GM19351 (cell line): ENCODE data around the gene IL24.
"Not testable (repeated sequence)": the region's sequence is repeated elsewhere in the genome, so short reads cannot be mapped to it uniquely, and the experiment has no call there.

Experiments
- ATAC-seq: cut with Tn5 transposase; IDR thresholded peaks from one replicate; pipeline ENCODE4 v1.9.1; 2021; ENCODE audit warnings: mild to moderate bottlenecking, moderate library complexity; ENCODE audit not compliant: unreplicated experiment

The IL24 gene, protein sequence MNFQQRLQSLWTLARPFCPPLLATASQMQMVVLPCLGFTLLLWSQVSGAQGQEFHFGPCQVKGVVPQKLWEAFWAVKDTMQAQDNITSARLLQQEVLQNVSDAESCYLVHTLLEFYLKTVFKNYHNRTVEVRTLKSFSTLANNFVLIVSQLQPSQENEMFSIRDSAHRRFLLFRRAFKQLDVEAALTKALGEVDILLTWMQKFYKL

GRCh38 chr1:206897175-206897574, at the start of gene IL24:
Gene IL24, plus strand, starts transcription at chr1:206897443. Its CDS starts 390 bp downstream, at chr1:206897833.
- no peak for ATAC-seq

- no peak for ATAC-seq
Observed at GRCh38 chr1:206847946-206848345, 49.3 kb upstream of the IL24 start.

GRCh38 chr1:206850401-206850800, 46.8 kb upstream of the IL24 start:
- no peak for ATAC-seq

DNA sequence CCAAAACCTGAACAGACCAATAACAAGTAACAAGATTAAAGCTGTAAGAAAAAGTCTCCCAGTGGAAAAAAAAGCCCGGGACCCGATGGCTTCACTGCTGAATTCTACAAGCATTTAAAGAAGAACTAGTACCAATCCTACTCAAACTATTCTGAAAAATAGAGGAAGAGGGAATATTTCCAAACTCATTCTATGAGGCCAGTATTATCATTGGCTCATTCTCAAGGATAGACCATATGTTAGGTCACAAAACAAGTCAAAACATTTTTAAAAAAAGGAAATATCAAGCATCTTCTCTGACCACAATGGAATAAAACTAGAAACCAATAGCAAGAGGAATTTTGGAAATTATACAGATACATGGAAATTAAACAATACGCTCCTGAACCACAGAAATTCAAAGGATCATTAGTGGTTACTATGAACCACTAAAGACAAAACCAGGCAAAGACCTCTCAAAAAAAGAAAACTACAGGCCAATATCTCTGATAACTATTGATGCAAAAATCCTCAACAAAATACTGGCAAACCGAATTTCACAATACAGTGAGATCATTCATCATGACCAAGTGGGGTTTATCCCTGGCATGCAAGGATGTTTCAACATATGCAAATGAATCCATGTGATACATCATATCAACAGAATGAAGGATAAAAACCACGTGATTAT, 45.8 kb upstream of the IL24 start:
- no peak for ATAC-seq

DNA sequence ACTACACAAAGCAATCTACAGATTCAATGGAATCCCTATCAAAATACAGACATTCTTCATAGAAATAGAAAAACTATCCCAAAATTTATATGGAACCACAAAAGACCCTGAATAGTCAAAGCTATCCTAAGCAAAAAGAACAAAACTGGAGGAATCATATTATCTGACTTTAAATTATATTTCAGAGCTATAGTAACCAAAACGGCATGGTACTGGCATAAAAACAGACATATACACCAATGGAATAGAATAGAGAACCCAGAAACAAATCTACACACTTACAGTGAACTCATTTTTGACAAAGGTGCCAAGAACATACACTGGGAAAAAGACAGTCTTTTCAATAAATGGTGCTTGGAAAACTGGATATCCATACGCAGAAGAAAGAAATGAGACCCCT, 44.6 kb upstream of the IL24 start:
- not testable (repeated sequence) for ATAC-seq

DNA sequence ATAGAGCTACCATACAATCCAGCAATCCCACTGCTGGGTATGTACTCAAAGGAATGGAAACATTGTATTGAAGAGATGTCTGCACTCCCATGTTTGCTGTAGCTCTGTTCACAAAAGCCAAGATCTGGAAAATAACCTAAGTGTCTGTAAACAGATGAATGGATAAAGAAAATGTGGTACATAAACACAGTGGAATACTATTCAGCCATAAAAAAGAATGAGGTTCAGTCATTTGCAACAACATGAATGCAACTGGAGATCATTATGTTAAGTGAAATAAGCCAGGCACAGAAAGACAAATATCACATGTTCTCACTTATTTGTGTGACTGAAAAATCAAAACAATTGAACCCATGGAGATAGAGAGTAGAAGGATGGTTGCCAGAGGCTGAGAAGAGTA, 43.5 kb upstream of the IL24 start:
- not testable (repeated sequence) for ATAC-seq

DNA sequence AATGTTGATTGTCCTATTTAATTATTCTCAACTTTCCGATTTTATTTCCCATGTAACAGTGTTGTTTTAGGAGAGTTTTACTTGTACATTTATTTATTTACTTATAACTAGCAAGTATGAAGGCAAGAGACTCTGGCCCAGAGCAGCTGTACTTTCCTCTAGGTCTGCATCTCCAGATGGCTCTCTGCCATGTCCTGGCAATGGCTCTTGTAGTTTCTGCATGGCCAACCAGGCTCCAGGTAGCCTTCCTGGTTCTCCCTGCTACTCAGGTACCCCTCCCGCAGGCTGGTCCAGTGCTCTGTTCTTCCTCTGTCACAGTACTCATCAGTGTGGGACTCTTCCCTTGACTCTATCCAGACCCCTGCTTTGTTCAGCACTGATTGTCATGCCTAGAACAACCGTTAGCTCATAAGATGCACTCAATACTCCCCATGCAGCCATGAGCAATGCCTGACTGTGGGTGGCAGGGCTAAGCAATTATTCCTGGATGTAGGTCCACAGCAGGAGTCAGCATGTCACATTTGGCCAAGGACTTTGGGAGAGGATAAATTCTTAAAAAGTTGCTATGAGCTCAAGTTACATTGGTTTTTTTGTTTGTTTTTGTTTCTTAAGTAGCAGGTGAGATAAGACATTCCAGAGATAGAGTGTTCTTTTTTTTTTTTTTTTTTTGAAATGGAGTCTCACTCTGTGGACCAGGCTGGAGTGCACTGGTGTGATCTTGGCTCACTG, 42.7 kb upstream of the IL24 start:
- no peak for ATAC-seq

DNA sequence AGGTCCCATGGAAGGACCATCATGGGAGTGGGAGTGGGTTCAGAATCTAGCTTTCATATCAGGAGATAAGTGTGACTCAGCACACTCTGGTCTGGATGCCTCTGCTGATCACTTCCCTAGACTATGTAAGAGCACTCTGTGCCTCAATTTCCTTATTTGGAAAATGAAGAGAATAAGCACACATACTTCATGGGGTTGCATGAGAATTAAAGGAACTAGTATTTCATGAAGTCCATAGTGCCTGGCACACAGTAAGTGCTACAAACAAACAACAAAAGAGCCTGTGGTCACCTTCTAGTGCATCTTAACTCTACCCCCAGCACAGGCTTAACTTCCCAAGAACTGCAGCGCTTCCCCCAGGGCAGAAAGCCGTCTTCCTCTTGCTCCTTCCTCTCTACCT, 41.4 kb upstream of the IL24 start:
- no peak for ATAC-seq

GRCh38 chr1:206856674-206857464, 40.4 kb upstream of the IL24 start:
- no peak for ATAC-seq

- no peak for ATAC-seq
Observed at GRCh38 chr1:206859082-206859521, 38.1 kb upstream of the IL24 start.

- no peak for ATAC-seq
Observed at GRCh38 chr1:206860165-206860564, 37.1 kb upstream of the IL24 start.

DNA sequence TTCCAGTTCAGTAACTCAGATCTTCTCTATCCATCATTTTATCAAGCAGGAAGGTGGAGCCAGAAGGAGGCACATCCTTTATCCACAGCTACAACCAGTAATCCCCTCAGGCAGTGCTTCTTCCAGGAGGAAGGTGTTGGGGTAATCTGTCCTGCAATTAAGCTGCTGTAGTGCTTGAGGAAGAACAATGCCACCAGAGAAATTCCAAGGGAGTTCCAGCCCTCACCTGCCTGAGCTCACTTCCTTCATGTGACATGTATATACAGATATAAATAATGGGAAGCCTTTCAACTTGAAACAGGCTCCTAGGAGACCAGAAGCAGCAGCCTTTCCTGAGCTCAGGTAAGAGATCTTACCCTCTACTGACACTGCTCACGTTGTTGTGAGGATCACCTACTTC, 34.0 kb upstream of the IL24 start:
- no peak for ATAC-seq

DNA sequence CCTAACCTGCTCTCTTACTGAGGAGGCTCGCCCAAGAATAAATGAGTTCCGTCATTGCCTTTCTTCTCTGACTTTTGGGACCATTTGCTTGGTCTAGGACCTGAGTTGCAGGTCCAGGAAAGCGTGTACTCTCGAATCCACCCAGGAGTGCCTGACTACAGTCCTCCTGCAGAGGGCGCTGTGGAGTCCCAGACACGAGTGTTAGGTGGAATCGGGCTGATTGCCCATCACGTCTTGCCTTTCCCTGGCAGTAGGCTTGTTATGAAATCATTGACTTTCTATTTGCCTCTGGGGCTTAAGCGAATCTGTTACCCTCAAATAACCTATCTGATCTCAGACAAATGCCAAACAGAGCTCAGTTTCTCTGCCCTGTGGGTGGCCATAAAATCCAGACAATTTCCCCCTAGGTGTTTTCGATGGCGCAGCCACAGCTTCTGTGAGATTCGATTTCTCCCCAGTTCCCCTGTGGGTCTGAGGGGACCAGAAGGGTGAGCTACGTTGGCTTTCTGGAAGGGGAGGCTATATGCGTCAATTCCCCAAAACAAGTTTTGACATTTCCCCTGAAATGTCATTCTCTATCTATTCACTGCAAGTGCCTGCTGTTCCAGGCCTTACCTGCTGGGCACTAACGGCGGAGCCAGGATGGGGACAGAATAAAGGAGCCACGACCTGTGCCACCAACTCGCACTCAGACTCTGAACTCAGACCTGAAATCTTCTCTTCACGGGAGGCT, 32.1 kb upstream of the IL24 start, which contains the start of gene IL20:
Gene IL20 (plus strand): TSS at position 685 of the 733 bp plus-strand sequence. CDS start 230 bp downstream, outside the sequence.
- ATAC-seq = no peak

GRCh38 chr1:206866062-206866461, 31.2 kb upstream of the IL24 start:
- ATAC-seq = no peak

DNA sequence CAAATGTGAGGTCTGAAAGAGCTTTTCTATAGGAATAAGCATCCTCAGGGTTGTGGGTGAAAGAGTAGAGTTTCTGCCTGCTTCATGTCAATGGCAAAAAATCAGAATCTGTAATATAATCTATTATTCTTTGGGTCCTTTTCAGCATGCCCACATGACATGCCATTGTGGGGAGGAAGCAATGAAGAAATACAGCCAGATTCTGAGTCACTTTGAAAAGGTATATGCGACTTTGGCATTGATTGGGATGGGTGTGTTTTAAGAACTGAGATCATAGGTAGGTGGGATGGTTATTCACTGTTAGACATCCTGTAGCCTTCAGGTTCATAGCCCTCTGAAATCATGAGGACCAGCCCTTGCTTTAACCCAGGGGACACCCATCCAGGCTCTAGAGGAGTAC, 30.0 kb upstream of the IL24 start:
- no peak for ATAC-seq

GRCh38 chr1:206867716-206868115, 29.5 kb upstream of the IL24 start:
- ATAC-seq = no peak

GRCh38 chr1:206868264-206868663, 29.0 kb upstream of the IL24 start:
- ATAC-seq = no peak

DNA sequence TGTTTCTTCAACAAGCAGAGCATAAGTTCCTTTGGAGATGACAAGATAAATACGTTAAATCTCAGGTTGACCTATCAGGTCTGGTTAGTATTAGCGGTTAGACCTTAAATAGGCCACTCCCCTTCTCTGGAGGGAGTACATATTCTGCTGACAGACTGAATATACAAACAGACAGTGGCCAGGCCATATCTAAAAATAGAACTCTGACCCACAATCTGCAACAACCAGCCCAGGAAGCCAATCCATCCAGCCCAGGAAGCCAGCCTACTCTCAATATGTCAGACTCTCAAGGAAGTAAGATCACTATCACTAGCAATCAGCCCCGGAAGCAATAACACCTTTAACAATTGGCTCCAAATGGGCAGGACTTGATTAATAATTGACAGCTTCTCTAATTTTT, 25.1 kb upstream of the IL24 start:
- ATAC-seq = no peak

DNA sequence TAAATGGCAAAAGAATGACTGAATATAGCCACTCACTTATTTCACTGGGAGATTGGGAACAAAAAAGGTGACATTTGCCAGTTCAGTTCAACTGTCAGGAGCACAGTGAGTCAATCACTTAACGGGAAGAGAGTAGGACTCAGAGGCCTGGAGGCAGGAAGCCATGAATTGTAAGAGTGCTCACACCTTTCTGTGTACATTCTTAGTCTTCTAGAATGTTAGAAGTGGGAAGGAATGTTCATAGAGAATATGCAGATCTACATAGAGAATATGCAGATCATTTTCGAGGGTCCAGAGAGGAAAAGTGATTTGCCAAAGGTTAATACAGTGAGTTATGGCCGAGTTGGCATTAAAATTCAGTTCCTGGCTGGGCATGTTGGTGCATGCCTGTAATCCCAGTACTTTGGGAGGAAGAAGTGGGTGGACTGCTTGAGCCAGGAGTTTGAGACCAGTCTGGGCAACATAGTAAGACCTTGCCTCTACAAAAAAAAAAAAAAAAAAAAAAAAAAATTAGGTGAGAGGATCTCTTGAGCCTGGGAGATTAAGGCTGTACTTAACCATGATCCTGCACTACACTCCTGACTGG, 23.5 kb upstream of the IL24 start:
- no peak for ATAC-seq

DNA sequence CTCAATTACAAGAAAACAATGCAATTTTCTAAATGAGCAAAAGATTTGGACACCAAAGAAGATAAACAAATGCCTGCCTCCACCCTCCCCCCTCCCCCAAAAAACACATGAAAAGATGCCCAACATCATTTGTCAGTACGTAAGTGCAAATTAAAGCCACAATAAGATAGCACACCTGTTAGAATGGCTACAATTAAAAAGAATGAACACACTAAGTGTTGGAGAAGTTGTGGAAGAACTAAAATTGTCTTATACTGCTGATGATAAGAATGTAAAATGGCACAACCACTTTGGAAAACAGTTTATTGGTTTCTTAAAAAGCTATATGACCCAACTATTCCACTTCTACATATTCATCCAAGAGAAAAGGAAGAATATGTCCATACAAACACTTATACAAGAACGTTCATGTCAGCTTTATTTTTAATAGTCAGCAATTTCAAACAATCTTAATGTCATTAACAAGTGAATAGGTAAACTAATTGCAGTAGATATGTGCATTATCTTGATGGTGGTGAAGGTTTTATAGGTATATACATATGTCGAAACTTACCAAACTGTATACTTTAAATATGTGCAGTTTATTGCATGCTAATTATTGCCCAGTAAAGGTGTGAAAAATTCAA, 21.4 kb upstream of the IL24 start:
- ATAC-seq = no peak
